DOHH2 (cell line): ENCODE measurements around the gene NSD2.

Source experiments
- H3F3A ChIP-seq: fragments of 200-600 bp; sonication (generic), shearing (Covaris generic); 2 replicates; pipeline ENCODE4 v1.6.0; 2016; ENCODE audit warnings: antibody characterized with exemption, mild to moderate bottlenecking; ENCODE audit not compliant: control insufficient read depth, insufficient read depth
- H3K27ac ChIP-seq: fragments of 200-600 bp; sonication (generic); 2 replicates; pipeline ENCODE4 v1.5.1; 2014; ENCODE audit warnings: low read depth, mild to moderate bottlenecking, low read length, moderate library complexity
- H3K27me3 ChIP-seq: fragments of 200-600 bp; sonication (generic); 2 replicates; pipeline ENCODE4 v1.6.1; 2014; ENCODE audit warnings: mild to moderate bottlenecking, low read length, mixed read lengths; ENCODE audit not compliant: control insufficient read depth
- H3K36me3 ChIP-seq: fragments of 200-600 bp; sonication (generic); 2 replicates; pipeline ENCODE4 v1.6.1; 2014; ENCODE audit warnings: mild to moderate bottlenecking, low read length, moderate library complexity, mixed read lengths; ENCODE audit not compliant: control insufficient read depth
- H3K4me1 ChIP-seq: fragments of 200-600 bp; sonication (generic); 2 replicates; pipeline ENCODE4 v1.6.1; 2014; ENCODE audit warnings: mild to moderate bottlenecking, low read length, mixed read lengths; ENCODE audit not compliant: control insufficient read depth
- H3K4me2 ChIP-seq: fragments of 200-600 bp; sonication (generic); 2 replicates; pipeline ENCODE4 v1.6.0; 2014; ENCODE audit warnings: mild to moderate bottlenecking, low read length, moderate library complexity
- H3K4me3 ChIP-seq: fragments of 200-600 bp; sonication (generic); 2 replicates; pipeline ENCODE4 v1.5.1; 2014; ENCODE audit warnings: mild to moderate bottlenecking, low read length, mixed read lengths
- H3K79me2 ChIP-seq: fragments of 200-600 bp; sonication (generic); 2 replicates; pipeline ENCODE4 v1.6.1; 2014; ENCODE audit warnings: mild to moderate bottlenecking, low read length, mixed read lengths; ENCODE audit not compliant: control insufficient read depth
- H3K9me2 ChIP-seq: fragments of 200-600 bp; sonication (generic); replicated peaks from 2 replicates; pipeline ENCODE4 v1.6.1; 2014; ENCODE audit warnings: mild to moderate bottlenecking, low read length, mixed read lengths; ENCODE audit not compliant: control insufficient read depth
- H3K9me3 ChIP-seq: fragments of 200-600 bp; sonication (generic); 2 replicates; pipeline ENCODE4 v1.6.1; 2014; ENCODE audit warnings: antibody characterized with exemption, low read length, mixed read lengths; ENCODE audit not compliant: control insufficient read depth, insufficient read depth
- H4K20me1 ChIP-seq: fragments of 200-600 bp; sonication (generic); 2 replicates; pipeline ENCODE4 v1.6.0; 2014; ENCODE audit warnings: low read depth, mild to moderate bottlenecking, antibody characterized with exemption, low read length, moderate library complexity; ENCODE audit not compliant: control insufficient read depth, insufficient read depth
- EZH2phosphoT487 ChIP-seq: fragments of 200-600 bp; sonication (generic); IDR thresholded peaks from 2 replicates; pipeline ENCODE4 v1.6.1; 2017; ENCODE audit warnings: borderline replicate concordance, mild to moderate bottlenecking, antibody characterized with exemption, low read length, moderate library complexity, mixed read lengths
- TF ChIP-seq, protein P1 (sequence below): fragments of 200-600 bp; sonication (generic); IDR thresholded peaks from one replicate; pipeline ENCODE4 v1.5.1; 2014; ENCODE audit warnings: antibody characterized with exemption, mild to moderate bottlenecking, low read depth, low read length; ENCODE audit not compliant: poor library complexity, severe bottlenecking

Gene NSD2

DNA sequence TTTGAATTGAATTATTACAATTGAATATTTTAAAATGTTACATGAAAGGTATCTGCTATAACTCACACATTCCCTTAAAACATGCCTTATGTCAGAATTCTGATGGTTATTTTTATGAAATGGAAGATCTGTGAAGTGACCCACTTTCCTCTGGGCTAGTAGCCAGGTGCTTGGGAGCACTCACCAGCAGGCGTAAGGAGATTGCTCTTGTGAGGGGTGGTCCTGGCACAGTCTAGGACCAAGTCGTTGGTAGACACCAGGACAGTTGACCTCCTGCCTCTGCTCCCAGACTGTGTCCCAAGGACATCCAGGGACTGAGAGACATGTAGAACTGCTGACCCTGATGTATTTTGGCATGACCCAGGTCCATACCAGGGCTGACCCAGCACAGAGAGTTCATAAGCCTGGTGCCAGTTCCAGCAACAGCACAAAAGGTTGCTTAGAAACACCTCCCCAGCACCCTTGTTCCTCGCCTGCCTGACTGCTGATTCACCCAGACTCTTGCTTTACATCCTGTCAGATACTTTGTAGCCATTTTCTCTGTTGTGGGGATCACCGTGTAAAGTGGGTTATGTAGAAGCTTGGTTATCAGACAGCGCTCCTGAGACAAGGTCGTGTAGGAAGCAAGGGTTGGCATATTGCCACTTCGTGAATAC lies 89.1 kb downstream of the NSD2 start:
- TF ChIP-seq EZH2phosphoT487, result no peak
- TF ChIP-seq, protein P1, sequence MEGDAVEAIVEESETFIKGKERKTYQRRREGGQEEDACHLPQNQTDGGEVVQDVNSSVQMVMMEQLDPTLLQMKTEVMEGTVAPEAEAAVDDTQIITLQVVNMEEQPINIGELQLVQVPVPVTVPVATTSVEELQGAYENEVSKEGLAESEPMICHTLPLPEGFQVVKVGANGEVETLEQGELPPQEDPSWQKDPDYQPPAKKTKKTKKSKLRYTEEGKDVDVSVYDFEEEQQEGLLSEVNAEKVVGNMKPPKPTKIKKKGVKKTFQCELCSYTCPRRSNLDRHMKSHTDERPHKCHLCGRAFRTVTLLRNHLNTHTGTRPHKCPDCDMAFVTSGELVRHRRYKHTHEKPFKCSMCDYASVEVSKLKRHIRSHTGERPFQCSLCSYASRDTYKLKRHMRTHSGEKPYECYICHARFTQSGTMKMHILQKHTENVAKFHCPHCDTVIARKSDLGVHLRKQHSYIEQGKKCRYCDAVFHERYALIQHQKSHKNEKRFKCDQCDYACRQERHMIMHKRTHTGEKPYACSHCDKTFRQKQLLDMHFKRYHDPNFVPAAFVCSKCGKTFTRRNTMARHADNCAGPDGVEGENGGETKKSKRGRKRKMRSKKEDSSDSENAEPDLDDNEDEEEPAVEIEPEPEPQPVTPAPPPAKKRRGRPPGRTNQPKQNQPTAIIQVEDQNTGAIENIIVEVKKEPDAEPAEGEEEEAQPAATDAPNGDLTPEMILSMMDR, result no peak

DNA sequence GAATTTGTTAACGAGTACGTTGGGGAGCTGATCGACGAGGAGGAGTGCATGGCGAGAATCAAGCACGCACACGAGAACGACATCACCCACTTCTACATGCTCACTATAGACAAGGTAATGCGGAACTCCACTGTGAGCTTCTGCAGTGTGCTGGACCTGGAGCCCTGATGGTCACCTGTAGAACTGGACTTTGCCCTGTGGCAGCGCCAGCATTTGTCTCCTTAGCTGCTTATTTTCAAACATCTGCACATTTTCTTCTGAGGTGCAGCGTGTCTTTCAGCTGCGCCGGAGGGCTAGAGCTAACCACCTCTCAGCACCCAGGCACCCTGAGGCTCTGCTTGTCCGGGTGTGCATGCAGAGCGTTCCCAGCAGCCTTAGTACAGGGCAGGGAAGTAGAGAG lies 89.8 kb downstream of the NSD2 start:
- Histone ChIP-seq H3K4me3 (no peak overlapping the region), H3K36me3 (peaks cover 98% of the 10 kb centered on the region), H4K20me1 (no peaks in the 10 kb centered on the region; the same call in 1 of the 2 replicates)

More for the DNA sequence above, 89.1 kb downstream of the NSD2 start:
- H3K4me1 ChIP-seq, result no peaks in the 10 kb centered on the region
- H3K36me3 ChIP-seq, result peaks cover 98% of the 10 kb centered on the region
- H3K9me2 ChIP-seq, result no peaks in the 10 kb centered on the region
- H3K9me3 ChIP-seq, result no peaks in the 10 kb centered on the region
- H3K27ac ChIP-seq, result no peak overlapping the region
- H3K79me2 ChIP-seq, result peaks cover 4% of the 10 kb centered on the region; the same call in 1 of the 2 replicates
- H4K20me1 ChIP-seq, result no peaks in the 10 kb centered on the region; the same call in 1 of the 2 replicates
- peaks cover under 1% of the 10 kb centered on the region; the same call in 1 of the 2 replicates for H3F3A ChIP-seq
- no peak overlapping the region for H3K4me3 ChIP-seq
- no peaks in the 10 kb centered on the region for H3K27me3 ChIP-seq
- no peak overlapping the region for H3K4me2 ChIP-seq

DNA sequence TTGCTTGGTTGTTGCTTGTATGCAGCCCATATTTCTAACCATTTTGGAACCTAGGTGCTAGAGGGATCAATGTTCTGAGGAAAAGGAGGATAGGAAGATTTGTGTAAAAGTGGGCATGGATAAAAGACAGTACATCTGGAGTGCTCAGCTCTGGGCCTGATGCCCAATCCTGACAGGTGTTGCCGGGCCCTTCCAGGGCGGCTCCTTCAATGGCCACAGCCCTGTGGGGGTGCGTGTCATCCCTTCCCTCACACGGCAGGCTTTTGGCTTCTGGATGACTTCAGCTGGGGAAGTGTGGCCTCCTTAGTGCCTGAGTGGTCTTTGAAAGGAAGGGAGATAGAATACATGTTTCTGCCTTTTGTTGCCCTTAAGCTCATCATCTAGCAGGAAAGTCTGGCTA lies 90.4 kb downstream of the NSD2 start:
- Histone ChIP-seq H3K9me2 (no peaks in the 10 kb centered on the region), H3F3A (peaks cover 2% of the 10 kb centered on the region), H3K9me3 (no peaks in the 10 kb centered on the region), H3K36me3 (peaks cover 95% of the 10 kb centered on the region), H3K79me2 (peaks cover 4% of the 10 kb centered on the region; the same call in 1 of the 2 replicates), H3K27ac (no peak overlapping the region), H3K27me3 (no peaks in the 10 kb centered on the region), H4K20me1 (no peaks in the 10 kb centered on the region; the same call in 1 of the 2 replicates), H3K4me2 (no peak overlapping the region), H3K4me3 (no peak overlapping the region), H3K4me1 (no peaks in the 10 kb centered on the region)
- no peak for TF ChIP-seq EZH2phosphoT487
- TF ChIP-seq, protein P1, result no peak

More for the DNA sequence above, 89.8 kb downstream of the NSD2 start:
- Histone ChIP-seq H3F3A (peaks cover 2% of the 10 kb centered on the region), H3K27ac (no peak overlapping the region), H3K4me1 (no peaks in the 10 kb centered on the region), H3K27me3 (no peaks in the 10 kb centered on the region), H3K9me3 (no peaks in the 10 kb centered on the region), H3K79me2 (peaks cover 4% of the 10 kb centered on the region; the same call in 1 of the 2 replicates), H3K4me2 (no peak overlapping the region), H3K9me2 (no peaks in the 10 kb centered on the region)
- TF ChIP-seq, protein P1, result no peak
- TF ChIP-seq EZH2phosphoT487, result no peak
